Heart right ventricle (tissue), 16 donors: ENCODE measurements around the gene OLAH. TPM values are rescaled to one million over a fixed set of nuclear protein-coding genes. Genes with fewer than 3 reads are reported as not detected.

Experiments used
- ATAC-seq, 8 donors: fragments of 200-7000 bp; cut with Tn5 transposase; one replicate each; pipeline ENCODE4 v1.9.1; 2020; ENCODE audit warnings: mild to moderate bottlenecking in 8 of 8, moderate library complexity in 8 of 8, moderate number of reproducible peaks in 1 of 8
- DNase-seq, 2 donors: peaks; one replicate each; pipeline ENCODE4 v3.0.0-alpha.2; 2020
- H3K27ac ChIP-seq, 10 donors: fragments of 200-600 bp; sonication (generic) in 2 of 10; one replicate each; pipeline versions ENCODE4 v1.5.0 to v1.8.0; 2020 to 2022; ENCODE audit warnings: mild to moderate bottlenecking in 3 of 10
- H3K27me3 ChIP-seq, 7 donors: fragments of 200-600 bp; one replicate each; pipeline ENCODE4 v1.8.0; 2021 to 2022; ENCODE audit warnings: mild to moderate bottlenecking in 2 of 7
- H3K36me3 ChIP-seq, 9 donors: fragments of 200-600 bp; sonication (generic) in 1 of 9; one replicate each; pipeline versions ENCODE4 v1.5.0 to v1.8.0; 2020 to 2022; ENCODE audit warnings: mild to moderate bottlenecking in 2 of 9
- H3K4me1 ChIP-seq, 9 donors: fragments of 200-600 bp; sonication (generic) in 1 of 9; one replicate each; pipeline versions ENCODE4 v1.5.0 to v1.8.0; 2020 to 2022; ENCODE audit warnings: mild to moderate bottlenecking in 4 of 9
- H3K4me3 ChIP-seq, 10 donors: fragments of 200-600 bp; sonication (generic) in 2 of 10; one replicate each; pipeline versions ENCODE4 v1.5.0 to v1.8.0; 2020 to 2022; ENCODE audit warnings: mild to moderate bottlenecking in 7 of 10, moderate library complexity in 2 of 10
- H3K9me3 ChIP-seq, 11 donors: fragments of 200-600 bp in 10 of 11; sonication (generic) in 2 of 11; one replicate each; pipeline versions ENCODE4 v1.5.0 to v1.8.0; 2013 to 2022; ENCODE audit warnings: mild to moderate bottlenecking in 2 of 11, control low read depth in 1 of 11, moderate library complexity in 1 of 11
- WGBS, 2 donors: extraction: QIAGEN DNeasy Blood & Tissue Kit; methylation state at CpG; one replicate each; pipeline ENCODE4 v1.1.7; 2013; ENCODE audit warnings: inconsistent platforms in 1 of 2; 5-methylcytosine and 5-hydroxymethylcytosine counted together
- intact Hi-C, 10 donors: fragments of 100-400 bp; cut with DNase I; formaldehyde crosslinking; loops; one replicate each; pipeline versions ENCODE4 v1.11.1 to v1.14.2; 2022
- polyA plus RNA-seq, 2 donors: library from polyadenylated mRNA; stranded (reverse); fragments of 200-250 nt; gene quantifications; one replicate each; pipeline ENCODE4 v1.2.3, GENCODE V29; 2013
- total RNA-seq, 10 donors: library from RNA; stranded (reverse); fragmentation: NEBNext Ultra II Directional in 3 of 10; extraction: Animal tissue kit (Norgen Biotek cat#: 25700) in 3 of 10; gene quantifications; one replicate each; pipeline versions ENCODE4 v1.2.1 to v1.2.4, GENCODE V29; 2021 to 2023
- TF ChIP-seq, protein P1 (sequence below), 9 donors: fragments of 200-600 bp; sonication (generic) in 2 of 9; IDR thresholded peaks; one replicate each; pipeline versions ENCODE4 v1.5.0 to v1.8.0; 2021 to 2022; ENCODE audit warnings: antibody characterized with exemption in 9 of 9, mild to moderate bottlenecking in 5 of 9, moderate library complexity in 1 of 9
- donor health status: Arrhythmogenic right ventricular cardiomyopathy.
- donor health status: ischemic (EF 13 %, LVEDD 7.1; RV severe dilation, severe dysfunction).
- donor health status: healthy with polysubstance abuse.
- donor health status: DM: no; HTN: yes; CAD: no.
- donor health status: DM: no; HTN: no; CAD: no.
- donor health status: ischemic (EF 25% LVEDD 6.9; RV normal size, moderate dysfunction).
- donor health status: ischemic (EF 25% LVEDD 5.7; RV mildly dilated, moderate dysfunction).
- donor health status: healthy.
- donor health status: DM: yes; HTN: yes; CAD: no.
- donor health status: Ischemic cardiomyopathy.
- donor health status: ischemic (EF 35%, LVEDD 5.7; RV mildly dilated, moderate dysfunction).
- donor health status: nonischemic (EF 11% LVEDD 7.7; RV severe dilation, severe dysfunction).
- donor health status: DM: yes; HTN: yes; CAD: no.
- donor health status: PGD.
- donor health status: ischemic (EF 29% LVEDD 5.4; RV normal size, mild dysfunction).
- donor health status: nonischemic (EF 23%, LVEDD 6.1; RV moderate dilation, normal function).

Gene OLAH
- total and polyA plus RNA-seq, 12 donors: 0.33 to 0.50 (median 0.38) TPM; not detected in 9

DNA sequence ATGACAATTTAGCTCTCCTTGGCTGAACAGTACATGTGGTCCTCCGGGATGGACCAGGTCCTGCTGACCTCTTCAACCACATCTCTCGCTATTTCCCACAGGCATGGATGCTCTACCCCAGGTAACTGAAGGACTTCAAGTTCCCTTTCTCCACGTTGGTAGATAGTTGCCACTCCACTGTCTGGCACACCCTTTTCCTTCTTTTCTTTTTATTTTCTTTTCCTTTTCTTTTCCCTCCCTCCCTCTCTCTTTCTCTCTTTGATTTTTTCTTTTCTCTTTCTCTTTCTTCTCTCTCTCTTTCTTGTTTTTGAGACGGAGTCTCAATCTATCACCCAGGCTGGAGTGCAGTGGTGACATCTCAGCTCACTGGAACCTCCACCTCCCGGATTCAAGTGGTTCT is 47.7 kb downstream of the OLAH start:
- 77 to 83% methylated on average over 5 of the region's 5 CpGs for WGBS, 2 donors
- H3K27me3 ChIP-seq: peaks cover 0 to 7% (median 0%) of the 10 kb centered on the region in 7 donors
- peaks cover 0 to 15% (median 12%) of the 10 kb centered on the region in 9 donors for H3K4me1 ChIP-seq
- H3K36me3 ChIP-seq: no peaks in the 10 kb centered on the region
- no peak for DNase-seq
- H3K9me3 ChIP-seq: no peaks in the 10 kb centered on the region
- TF ChIP-seq, protein P1, sequence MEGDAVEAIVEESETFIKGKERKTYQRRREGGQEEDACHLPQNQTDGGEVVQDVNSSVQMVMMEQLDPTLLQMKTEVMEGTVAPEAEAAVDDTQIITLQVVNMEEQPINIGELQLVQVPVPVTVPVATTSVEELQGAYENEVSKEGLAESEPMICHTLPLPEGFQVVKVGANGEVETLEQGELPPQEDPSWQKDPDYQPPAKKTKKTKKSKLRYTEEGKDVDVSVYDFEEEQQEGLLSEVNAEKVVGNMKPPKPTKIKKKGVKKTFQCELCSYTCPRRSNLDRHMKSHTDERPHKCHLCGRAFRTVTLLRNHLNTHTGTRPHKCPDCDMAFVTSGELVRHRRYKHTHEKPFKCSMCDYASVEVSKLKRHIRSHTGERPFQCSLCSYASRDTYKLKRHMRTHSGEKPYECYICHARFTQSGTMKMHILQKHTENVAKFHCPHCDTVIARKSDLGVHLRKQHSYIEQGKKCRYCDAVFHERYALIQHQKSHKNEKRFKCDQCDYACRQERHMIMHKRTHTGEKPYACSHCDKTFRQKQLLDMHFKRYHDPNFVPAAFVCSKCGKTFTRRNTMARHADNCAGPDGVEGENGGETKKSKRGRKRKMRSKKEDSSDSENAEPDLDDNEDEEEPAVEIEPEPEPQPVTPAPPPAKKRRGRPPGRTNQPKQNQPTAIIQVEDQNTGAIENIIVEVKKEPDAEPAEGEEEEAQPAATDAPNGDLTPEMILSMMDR (IDR thresholded peaks at IDR 0.05): no peak
- ATAC-seq: no peak
- H3K27ac ChIP-seq: no peak overlapping the region
- H3K4me3 ChIP-seq: no peak overlapping the region
- intact Hi-C loops: loop anchor here in 2 of 10 donors (10.0 kb wide), 3 partner anchors 137 to 557 kb away; partner anchors contain the start of genes CDNF (in 1 of the 2), DCLRE1C (in 1 of the 2), HSPA14 (in 1 of the 2) and MEIG1 (in 1 of the 2)

DNA sequence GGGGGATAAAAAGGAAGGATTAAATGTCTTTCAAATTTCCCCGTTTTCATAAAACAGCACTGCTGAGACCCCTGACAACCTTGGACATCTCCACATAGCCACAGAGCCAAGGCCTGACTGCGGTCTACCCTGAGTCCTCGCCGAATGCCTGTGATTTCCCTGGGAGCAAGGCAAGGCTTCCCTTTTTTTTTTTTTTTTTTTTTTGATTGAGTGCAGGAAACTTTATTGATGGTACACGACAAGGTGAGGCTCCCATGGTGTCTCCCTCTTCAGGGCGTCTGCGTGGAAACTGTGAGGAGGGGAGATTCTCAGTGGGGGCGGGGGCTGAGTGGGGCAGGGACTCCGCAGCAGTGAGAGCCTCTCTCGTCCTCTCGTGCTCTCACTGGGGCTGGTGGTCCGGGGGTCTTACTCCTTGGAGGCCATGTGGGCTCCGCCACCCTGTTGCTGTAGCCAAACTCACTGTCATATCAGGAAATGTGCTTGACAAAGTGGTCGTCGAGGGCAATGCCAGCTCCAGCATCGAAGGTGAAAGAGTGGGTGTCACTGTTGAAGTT is 49.2 kb downstream of the OLAH start:
- no peak for ATAC-seq
- WGBS, 2 donors: 90 to 91% methylated on average over 16 of the region's 16 CpGs
- intact Hi-C loops: loop anchor here in 2 of 10 donors (10.0 kb wide), 3 partner anchors 138 to 558 kb away; partner anchors contain the start of genes CDNF (in 1 of the 2), DCLRE1C (in 1 of the 2), HSPA14 (in 1 of the 2) and MEIG1 (in 1 of the 2)
- H3K9me3 ChIP-seq: no peaks in the 10 kb centered on the region
- peaks cover under 1 to 22% (median 18%) of the 10 kb centered on the region in 9 donors for H3K4me1 ChIP-seq
- H3K36me3 ChIP-seq: no peaks in the 10 kb centered on the region
- DNase-seq: no peak
- H3K27ac ChIP-seq: no peak overlapping the region
- peaks cover 0 to 6% (median 0%) of the 10 kb centered on the region in 7 donors for H3K27me3 ChIP-seq
- TF ChIP-seq, protein P1 (IDR thresholded peaks at IDR 0.05): no peak
- no peak overlapping the region for H3K4me3 ChIP-seq

DNA sequence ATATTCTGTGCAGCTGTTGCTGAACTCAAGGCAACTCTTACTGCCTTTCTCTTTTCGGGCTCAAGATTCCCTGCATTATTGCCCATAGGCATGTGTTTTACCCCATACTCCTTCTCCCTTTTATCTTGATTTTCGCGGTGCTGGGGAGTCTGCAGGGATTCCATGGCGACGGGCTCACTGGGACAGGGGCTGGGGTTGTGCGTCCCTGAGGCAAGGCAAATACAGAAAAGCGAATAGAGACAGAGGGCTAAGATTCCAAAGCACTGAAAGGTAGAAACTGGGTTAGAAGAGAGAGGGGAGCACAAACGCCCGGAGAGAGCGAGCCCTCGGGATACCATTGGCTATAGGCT is 52.9 kb downstream of the OLAH start:
- H3K4me3 ChIP-seq: peak overlapping the region; percentile 66 to 99 (median 87)
- peaks cover 0 to 5% (median 0%) of the 10 kb centered on the region in 7 donors for H3K27me3 ChIP-seq
- peak overlapping the region in 9 of 10 donors; percentile 90 to 99 (median 95) for H3K27ac ChIP-seq
- peaks cover 5 to 33% (median 26%) of the 10 kb centered on the region in 9 donors for H3K4me1 ChIP-seq
- H3K36me3 ChIP-seq: peaks cover 0 to 25% (median 0%) of the 10 kb centered on the region in 9 donors
- intact Hi-C loops: loop anchor here in 8 of 10 donors (2.0 to 10.0 kb wide), 8 partner anchors 71 to 562 kb away; partner anchors contain the start of genes MEIG1 (in 5 of the 8), DCLRE1C (in 4 of the 8), CDNF (in 1 of the 8) and HSPA14 (in 1 of the 8)
- no peak for DNase-seq
- ATAC-seq: peak in 3 of 8 donors; percentile 5 to 39 (median 32)
- no peaks in the 10 kb centered on the region for H3K9me3 ChIP-seq
- 0 to 2% methylated on average over 11 of the region's 11 CpGs for WGBS, 2 donors
- TF ChIP-seq, protein P1 (IDR thresholded peaks at IDR 0.05): no peak

DNA sequence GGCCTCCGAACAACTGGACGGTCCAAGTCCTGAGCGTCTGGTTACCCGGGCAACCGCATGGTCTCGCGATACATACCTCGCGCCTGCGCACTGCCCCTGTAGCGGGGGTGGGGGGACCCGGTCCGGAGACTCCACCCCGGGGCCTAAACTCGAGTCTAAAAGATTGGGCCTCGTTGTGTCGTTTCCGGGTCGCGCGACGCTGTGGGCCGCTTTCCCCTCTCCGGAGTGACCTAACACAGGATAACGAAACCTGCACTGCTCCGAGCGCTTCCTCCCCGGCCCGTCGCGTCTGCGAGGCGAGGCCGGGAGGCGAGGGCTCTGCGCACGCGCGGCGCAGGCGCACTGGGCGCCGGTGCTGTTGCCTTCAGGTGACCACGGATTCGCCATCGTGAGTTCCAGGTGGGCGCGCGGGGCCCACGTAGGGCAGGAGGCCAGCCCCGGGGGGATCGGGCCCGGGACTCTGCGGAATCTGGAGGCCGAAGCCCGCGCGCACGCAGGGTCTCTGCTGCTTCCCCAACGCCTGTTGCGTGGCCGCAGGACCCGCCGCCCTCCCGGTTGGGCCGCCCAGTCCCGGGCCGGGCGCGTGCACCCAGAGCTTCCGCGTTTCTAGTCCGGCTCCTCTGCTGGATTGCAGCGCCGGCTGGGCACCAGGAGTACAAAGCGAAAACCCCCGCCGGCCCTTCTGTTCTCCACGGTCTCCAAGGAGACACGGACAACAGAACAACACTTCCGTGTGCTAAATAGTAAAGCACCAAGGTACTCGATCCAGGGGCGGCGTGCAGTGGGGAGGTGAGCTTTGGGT is 53.5 kb downstream of the OLAH start, which contains the start of gene RPP38:
Gene RPP38, plus strand, starts transcription at position 345 of the 802 bp plus-strand sequence. CDS start 5,960 bp downstream, outside the sequence.
- Histone ChIP-seq H3K4me1 (peaks cover 5 to 33% (median 26%) of the 10 kb centered on the region in 9 donors), H3K27ac (peak within 1 kb of the TSS; percentile 90 to 99 (median 95)), H3K36me3 (peaks cover 0 to 31% (median 0%) of the 10 kb centered on the region in 9 donors), H3K9me3 (no peaks in the 10 kb centered on the region), H3K4me3 (peak within 1 kb of the TSS; percentile 66 to 99 (median 87)), H3K27me3 (no peaks in the 10 kb centered on the region)
- ATAC-seq (peak; percentile 97 to 99 (median 98)), DNase-seq (peak; percentile 97 to 98)
- TF ChIP-seq, protein P1 (IDR thresholded peaks at IDR 0.05): no peak
- WGBS, 2 donors: 0% methylated on average over 77 to 84 of the region's 84 CpGs
- intact Hi-C loops: loop anchor here in 8 of 10 donors (2.0 to 10.0 kb wide), 8 partner anchors 70 to 562 kb away; partner anchors contain the start of genes MEIG1 (in 5 of the 8), DCLRE1C (in 4 of the 8), CDNF (in 1 of the 8) and HSPA14 (in 1 of the 8)
